WTC11 (cell line): ENCODE data around the gene CDC20. TPM values are rescaled to one million over a fixed set of nuclear protein-coding genes. Genes with fewer than 3 reads are reported as not detected.

Experiments
- ATAC-seq: fragments of 200-7000 bp; cut with Tn5 transposase; 2 replicates; pipeline ENCODE4 v1.10.0; 2021; ENCODE audit warnings: mild to moderate bottlenecking, moderate library complexity
- CTCF ChIA-PET: fragments of 300-600 bp; sonication (Branson Sonifier 250); formaldehyde crosslinking; loops from one replicate; lab custom pipeline; 2021; ENCODE audit warnings: antibody characterized with exemption; lab: Charles Lee
- POLR2A ChIA-PET: fragments of 350-600 bp; sonication (Branson Sonifier 250); formaldehyde crosslinking; loops from one replicate; lab custom pipeline; 2021; ENCODE audit warnings: antibody characterized with exemption; lab: Charles Lee
- DNase-seq: peaks from one replicate; pipeline ENCODE4 v3.0.0; 2021; ENCODE audit warnings: low spot score
- H3K27ac Mint-ChIP-seq: 2 replicates; pipeline ENCODE4 v1.8.0; 2021; ENCODE audit warnings: mixed read lengths
- H3K27me3 Mint-ChIP-seq: 2 replicates; pipeline ENCODE4 v1.8.0; 2021; ENCODE audit warnings: low read depth, mild to moderate bottlenecking, moderate library complexity, mixed read lengths
- H3K36me3 Mint-ChIP-seq: 2 replicates; pipeline ENCODE4 v1.8.0; 2021; ENCODE audit warnings: mixed read lengths
- H3K4me1 Mint-ChIP-seq: 2 replicates; pipeline ENCODE4 v1.8.0; 2022; ENCODE audit warnings: mixed read lengths
- H3K4me3 Mint-ChIP-seq: 2 replicates; pipeline ENCODE4 v1.8.0; 2021; ENCODE audit warnings: mild to moderate bottlenecking, moderate library complexity, mixed read lengths
- H3K9me3 Mint-ChIP-seq: 2 replicates; pipeline ENCODE4 v1.8.0; 2021; ENCODE audit warnings: mixed read lengths
- ATF1 ChIP-seq: sonication (generic); formaldehyde crosslinking; IDR thresholded peaks from 2 replicates; pipeline ENCODE4 v1.8.1; 2023; ENCODE audit warnings: mild to moderate bottlenecking, moderate library complexity, missing genetic modification reagents
- GTF2I ChIP-seq: fragments of 250-450 bp; sonication (Bioruptor Pico); conservative IDR thresholded peaks from 2 replicates; pipeline ENCODE4 v1.4.0; 2021; ENCODE audit warnings: mild to moderate bottlenecking
- IRF2 ChIP-seq: sonication (generic); formaldehyde crosslinking; IDR thresholded peaks from 2 replicates; pipeline ENCODE4 v1.8.0; 2022; ENCODE audit warnings: low read depth, missing genetic modification reagents, borderline replicate concordance
- MAX ChIP-seq: sonication (generic); formaldehyde crosslinking; IDR thresholded peaks from 2 replicates; pipeline ENCODE4 v1.8.0; 2022; ENCODE audit warnings: mild to moderate bottlenecking, missing genetic modification reagents
- MYBL2 ChIP-seq: sonication (generic); formaldehyde crosslinking; IDR thresholded peaks from 2 replicates; pipeline ENCODE4 v1.8.1; 2023; ENCODE audit warnings: mild to moderate bottlenecking, moderate library complexity, missing genetic modification reagents
- PRRX2 ChIP-seq: fragments of 250-450 bp; sonication (Bioruptor Pico); IDR thresholded peaks from 2 replicates; pipeline ENCODE4 v1.8.0; 2021; ENCODE audit warnings: mild to moderate bottlenecking
- RORB ChIP-seq: fragments of 250-450 bp; sonication (Bioruptor Pico); IDR thresholded peaks from 2 replicates; pipeline ENCODE4 v1.9.0; 2021; ENCODE audit warnings: mild to moderate bottlenecking
- STAT6 ChIP-seq: sonication (generic); formaldehyde crosslinking; conservative IDR thresholded peaks from 2 replicates; pipeline ENCODE4 v1.8.1; 2023; ENCODE audit warnings: mild to moderate bottlenecking, low read depth, missing genetic modification reagents, moderate library complexity
- ZNF121 ChIP-seq: sonication (generic); formaldehyde crosslinking; IDR thresholded peaks from 2 replicates; pipeline ENCODE4 v1.8.0; 2023; ENCODE audit warnings: missing genetic modification reagents
- ZNF263 ChIP-seq: sonication (generic); formaldehyde crosslinking; IDR thresholded peaks from 2 replicates; pipeline ENCODE4 v1.8.1; 2022; ENCODE audit warnings: low read depth, mild to moderate bottlenecking, moderate library complexity, missing genetic modification reagents
- ZNF396 ChIP-seq: fragments of 250-450 bp; sonication (Bioruptor Pico); IDR thresholded peaks from 2 replicates; pipeline ENCODE4 v1.8.0; 2021; ENCODE audit warnings: mild to moderate bottlenecking, moderate library complexity, borderline replicate concordance
- ZNF425 ChIP-seq: fragments of 250-450 bp; sonication (Bioruptor Pico); conservative IDR thresholded peaks from 2 replicates; pipeline ENCODE4 v1.9.0; 2021; ENCODE audit warnings: mild to moderate bottlenecking
- total RNA-seq: library from RNA; stranded (reverse); gene quantifications from 3 replicates; pipeline ENCODE4 v1.2.3, GENCODE V29; 2021
- TF ChIP-seq, protein P1 (sequence below): fragments of 250-450 bp; sonication (Bioruptor Pico); IDR thresholded peaks from 2 replicates; pipeline ENCODE4 v1.8.0; 2021; ENCODE audit warnings: mild to moderate bottlenecking
- TF ChIP-seq, protein P2 (sequence below): sonication (generic); formaldehyde crosslinking; IDR thresholded peaks from 2 replicates; pipeline ENCODE4 v1.8.1; 2023; ENCODE audit warnings: mild to moderate bottlenecking, missing genetic modification reagents, moderate library complexity

Gene CDC20
- total RNA-seq, 1 experiment from 2014 or later, result 280 TPM

DNA sequence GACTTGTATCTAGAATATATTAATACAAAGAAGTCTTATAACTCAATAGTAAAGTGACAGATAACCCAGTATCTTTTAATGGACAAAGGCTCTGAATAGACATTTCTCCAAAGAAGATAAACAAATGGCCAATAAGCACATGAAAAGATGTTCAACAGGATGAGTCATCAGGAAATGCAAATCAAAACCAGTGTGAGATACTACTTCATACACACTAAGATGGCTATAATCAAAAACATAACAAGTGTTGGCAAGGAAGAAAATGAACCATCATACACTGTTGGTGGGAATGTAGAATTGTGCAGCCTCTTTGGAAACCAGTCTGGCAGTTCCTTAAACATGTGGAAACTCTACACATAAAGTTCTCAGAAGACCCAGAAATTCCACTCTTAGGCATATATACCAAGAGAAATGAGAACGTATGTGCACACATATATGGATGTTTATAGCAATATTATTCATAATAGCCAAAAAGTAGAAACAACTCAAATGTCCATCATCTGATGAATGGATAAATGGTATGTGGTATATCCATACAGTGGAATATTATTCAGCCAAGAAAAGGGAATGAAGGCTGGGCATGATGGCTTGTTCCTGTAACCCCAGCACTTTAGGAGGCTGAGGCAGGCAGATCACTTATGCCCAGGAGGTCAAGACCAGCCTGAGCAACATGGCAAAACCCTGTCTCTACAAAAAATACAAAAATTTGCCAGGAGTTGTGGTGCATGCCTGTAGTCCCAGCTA lies 31.1 kb upstream of the CDC20 start:
- H3K27ac Mint-ChIP-seq, result no peak overlapping the region
- ChIA-PET POLR2A (no interaction called here), CTCF (no interaction called here)
- no peak for TF ChIP-seq MAX (CRISPR knock-in tag)
- no peak for TF ChIP-seq STAT6
- no peak for TF ChIP-seq MYBL2 (CRISPR knock-in tag)
- TF ChIP-seq, protein P1, sequence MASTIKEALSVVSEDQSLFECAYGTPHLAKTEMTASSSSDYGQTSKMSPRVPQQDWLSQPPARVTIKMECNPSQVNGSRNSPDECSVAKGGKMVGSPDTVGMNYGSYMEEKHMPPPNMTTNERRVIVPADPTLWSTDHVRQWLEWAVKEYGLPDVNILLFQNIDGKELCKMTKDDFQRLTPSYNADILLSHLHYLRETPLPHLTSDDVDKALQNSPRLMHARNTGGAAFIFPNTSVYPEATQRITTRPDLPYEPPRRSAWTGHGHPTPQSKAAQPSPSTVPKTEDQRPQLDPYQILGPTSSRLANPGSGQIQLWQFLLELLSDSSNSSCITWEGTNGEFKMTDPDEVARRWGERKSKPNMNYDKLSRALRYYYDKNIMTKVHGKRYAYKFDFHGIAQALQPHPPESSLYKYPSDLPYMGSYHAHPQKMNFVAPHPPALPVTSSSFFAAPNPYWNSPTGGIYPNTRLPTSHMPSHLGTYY (CRISPR knock-in tag), result no peak
- TF ChIP-seq GTF2I (CRISPR knock-in tag), result peak; percentile 78; the same call in 1 of the 2 replicates
- peaks cover 6% of the 10 kb centered on the region; the same call in 1 of the 2 replicates for H3K27me3 Mint-ChIP-seq
- H3K36me3 Mint-ChIP-seq, result peaks cover 9% of the 10 kb centered on the region
- DNase-seq, result no peak
- H3K4me1 Mint-ChIP-seq, result peaks cover 16% of the 10 kb centered on the region
- H3K4me3 Mint-ChIP-seq, result no peak overlapping the region
- peaks cover 32% of the 10 kb centered on the region for H3K9me3 Mint-ChIP-seq
- no peak for ATAC-seq

DNA sequence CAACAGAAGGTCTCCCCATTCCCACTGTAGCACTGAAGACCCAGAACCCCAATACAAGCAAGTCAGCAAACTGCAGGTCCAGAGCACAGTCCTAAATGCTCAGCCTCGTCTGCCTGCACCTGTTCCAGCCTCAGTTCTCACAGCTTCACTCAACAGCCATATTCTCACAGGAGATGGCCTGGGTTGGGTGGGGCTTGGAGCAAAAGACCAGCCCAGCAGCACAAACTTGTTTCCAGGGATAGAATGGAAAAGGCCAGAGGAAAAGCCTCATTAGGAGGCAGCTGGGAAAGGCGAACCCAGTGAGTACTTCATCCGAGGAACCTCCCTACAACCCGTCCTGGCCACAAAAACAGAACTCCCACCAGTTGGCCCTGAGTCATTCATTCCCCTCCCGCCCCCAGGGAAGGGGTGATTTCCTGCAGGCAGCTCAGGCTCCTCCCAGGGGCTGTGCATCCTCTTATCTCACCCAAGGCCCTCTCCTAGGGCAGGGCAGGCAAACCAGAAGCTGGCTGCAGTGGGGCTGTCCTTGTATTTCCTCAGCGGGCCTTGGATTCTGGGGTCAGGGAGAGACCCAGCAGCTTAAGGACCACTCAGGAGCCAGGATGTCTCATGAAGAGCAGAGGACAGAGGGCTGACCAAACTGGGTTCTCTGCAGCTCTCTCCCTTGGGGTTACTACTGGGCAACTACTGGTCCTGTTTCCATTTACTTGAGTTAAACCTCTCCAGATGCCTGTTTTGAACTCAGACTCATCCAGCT lies 28.6 kb upstream of the CDC20 start:
- CTCF ChIA-PET, result interaction anchor here (0.8 to 1.3 kb wide), 4 partner anchors 9 to 84 kb away, joined by 3 to 5 read pairs (median 4); partner anchors contain the start of genes C1orf210 and ELOVL1
- 0 out of 2 replicates have a peak overlapping the region, but pooled peaks have one; percentile 2 for H3K27ac Mint-ChIP-seq
- TF ChIP-seq ZNF396 (no peak), ATF1 (CRISPR knock-in tag) (no peak), ZNF121 (CRISPR knock-in tag) (no peak), ZNF425 (CRISPR knock-in tag) (no peak), PRRX2 (CRISPR knock-in tag) (no peak), ZNF263 (CRISPR knock-in tag) (peak; percentile 30; the same call in 1 of the 2 replicates)
- TF ChIP-seq, protein P2, sequence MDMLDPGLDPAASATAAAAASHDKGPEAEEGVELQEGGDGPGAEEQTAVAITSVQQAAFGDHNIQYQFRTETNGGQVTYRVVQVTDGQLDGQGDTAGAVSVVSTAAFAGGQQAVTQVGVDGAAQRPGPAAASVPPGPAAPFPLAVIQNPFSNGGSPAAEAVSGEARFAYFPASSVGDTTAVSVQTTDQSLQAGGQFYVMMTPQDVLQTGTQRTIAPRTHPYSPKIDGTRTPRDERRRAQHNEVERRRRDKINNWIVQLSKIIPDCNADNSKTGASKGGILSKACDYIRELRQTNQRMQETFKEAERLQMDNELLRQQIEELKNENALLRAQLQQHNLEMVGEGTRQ (CRISPR knock-in tag), result no peak
- TF ChIP-seq, all 79 proteins: peak for 1
- Mint-ChIP-seq H3K9me3 (peaks cover 27% of the 10 kb centered on the region), H3K36me3 (peaks cover 9% of the 10 kb centered on the region), H3K27me3 (peaks cover 6% of the 10 kb centered on the region), H3K4me1 (peaks cover 12% of the 10 kb centered on the region; the same call in 1 of the 2 replicates), H3K4me3 (no peak overlapping the region)
- peak; percentile 88 for ATAC-seq
- POLR2A ChIA-PET, result interaction anchor here (0.9 to 2.3 kb wide), 2 partner anchors 28 to 101 kb away, joined by 3 to 7 read pairs; partner anchors contain the start of gene CDC20
- peak; percentile 31 for DNase-seq

GRCh38 chr1:43331688-43332087 lies 27.1 kb upstream of the CDC20 start:
- POLR2A ChIA-PET, result no interaction called here
- no peak for TF ChIP-seq RORB
- TF ChIP-seq ZNF425 (CRISPR knock-in tag), result no peak
- no peak for TF ChIP-seq IRF2 (CRISPR knock-in tag)
- Mint-ChIP-seq H3K4me1 (peaks cover 12% of the 10 kb centered on the region; the same call in 1 of the 2 replicates), H3K27ac (no peak overlapping the region), H3K9me3 (peaks cover 19% of the 10 kb centered on the region), H3K4me3 (no peak overlapping the region), H3K27me3 (peaks cover 6% of the 10 kb centered on the region), H3K36me3 (peaks cover 9% of the 10 kb centered on the region)
- CTCF ChIA-PET, result no interaction called here
- DNase-seq (no peak), ATAC-seq (no peak)
